Measurements from ENCODE around the gene SEMA5B. TPM values are rescaled to one million over a fixed set of nuclear protein-coding genes. Genes with fewer than 3 reads are reported as not detected.

Gene SEMA5B
- total and polyA plus RNA-seq, 2 donors (not counting 3 experiments of a cell fraction or from before 2014, with no cell fraction given), result 0.07 TPM; not detected in 1

DNA sequence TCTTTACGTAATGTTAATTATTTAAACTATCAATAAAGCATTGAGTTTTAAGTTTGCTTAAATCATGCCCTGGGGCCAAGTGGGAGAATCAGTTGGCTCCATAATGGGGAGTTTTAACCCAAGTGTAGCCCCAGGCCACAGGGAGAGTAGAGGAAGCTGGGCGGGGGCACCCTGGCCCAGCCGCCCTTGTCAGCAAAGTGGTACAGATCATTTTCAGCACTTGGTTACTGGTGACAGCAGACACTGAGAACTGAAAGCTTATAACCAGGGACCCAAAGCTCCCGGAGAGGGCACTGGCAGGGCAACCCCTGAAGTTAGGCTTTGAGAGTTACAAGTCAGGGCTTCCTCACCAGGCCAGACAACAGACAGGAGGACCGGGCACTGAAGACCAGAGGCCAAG, 90.6 kb downstream of the SEMA5B start:
- Histone ChIP-seq H3K36me3 (ENCODE audit: control insufficient read depth in 2 of 2, extremely low read depth in 1 of 2, insufficient read depth in 2 of 2, low read length in 2 of 2) (no peaks in the 10 kb centered on the region), H3K27ac (ENCODE audit: insufficient read depth, low read depth, low read length) (no peak overlapping the region), H3K79me2 (ENCODE audit: control insufficient read depth, insufficient read depth, low read length) (no peaks in the 10 kb centered on the region), H3K27me3 (ENCODE audit: control insufficient read depth in 2 of 2, insufficient read depth in 2 of 2, low read length in 2 of 2) (peaks cover 0 to 4% of the 10 kb centered on the region in 2 experiments), H3K4me3 (replicated peaks in 1 of 3; ENCODE audit: insufficient read depth in 1 of 3, low read depth in 1 of 3, low read length in 3 of 3) (no peak overlapping the region), H3K4me2 (ENCODE audit: insufficient read depth, low read length) (no peak overlapping the region), H4K20me1 (replicated peaks; ENCODE audit: control insufficient read depth, extremely low read depth, insufficient read depth, low read length) (no peaks in the 10 kb centered on the region), H2AFZ (ENCODE audit: low read depth, low read length) (no peak overlapping the region), H3K9me3 (replicated peaks; ENCODE audit: control insufficient read depth, insufficient read depth, low read length) (no peaks in the 10 kb centered on the region), H3K9ac (replicated peaks; ENCODE audit: extremely low read depth, insufficient read depth, low read length) (no peak overlapping the region), H3K4me1 (ENCODE audit: control insufficient read depth, extremely low read depth, insufficient read depth, low read length) (peaks cover 11% of the 10 kb centered on the region), H3K9me1 (replicated peaks; ENCODE audit: control insufficient read depth, extremely low read depth, insufficient read depth, low read length) (no peaks in the 10 kb centered on the region)
- TF ChIP-seq POLR2A (IDR thresholded peaks at IDR 0.05; ENCODE audit: low read depth, low read length) (no peak), EZH2 (IDR thresholded peaks at IDR 0.05; ENCODE audit: borderline replicate concordance, low read depth, low read length, severe bottlenecking) (no peak), JUN (IDR thresholded peaks at IDR 0.05; ENCODE audit: borderline replicate concordance, insufficient read depth, insufficient read length, low read depth) (no peak), MYC (IDR thresholded peaks at IDR 0.05; ENCODE audit: low read depth, low read length) (no peak)
- TF ChIP-seq, protein P1, sequence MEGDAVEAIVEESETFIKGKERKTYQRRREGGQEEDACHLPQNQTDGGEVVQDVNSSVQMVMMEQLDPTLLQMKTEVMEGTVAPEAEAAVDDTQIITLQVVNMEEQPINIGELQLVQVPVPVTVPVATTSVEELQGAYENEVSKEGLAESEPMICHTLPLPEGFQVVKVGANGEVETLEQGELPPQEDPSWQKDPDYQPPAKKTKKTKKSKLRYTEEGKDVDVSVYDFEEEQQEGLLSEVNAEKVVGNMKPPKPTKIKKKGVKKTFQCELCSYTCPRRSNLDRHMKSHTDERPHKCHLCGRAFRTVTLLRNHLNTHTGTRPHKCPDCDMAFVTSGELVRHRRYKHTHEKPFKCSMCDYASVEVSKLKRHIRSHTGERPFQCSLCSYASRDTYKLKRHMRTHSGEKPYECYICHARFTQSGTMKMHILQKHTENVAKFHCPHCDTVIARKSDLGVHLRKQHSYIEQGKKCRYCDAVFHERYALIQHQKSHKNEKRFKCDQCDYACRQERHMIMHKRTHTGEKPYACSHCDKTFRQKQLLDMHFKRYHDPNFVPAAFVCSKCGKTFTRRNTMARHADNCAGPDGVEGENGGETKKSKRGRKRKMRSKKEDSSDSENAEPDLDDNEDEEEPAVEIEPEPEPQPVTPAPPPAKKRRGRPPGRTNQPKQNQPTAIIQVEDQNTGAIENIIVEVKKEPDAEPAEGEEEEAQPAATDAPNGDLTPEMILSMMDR (IDR thresholded peaks at IDR 0.05; ENCODE audit: extremely low read depth in 1 of 2, insufficient read depth in 1 of 2, low read depth in 1 of 2, low read length in 2 of 2), result no peak
- no peak for FAIRE-seq
- ChIA-PET CTCF (interaction anchor here (1.4 kb wide), 1 partner anchor 182 kb away, joined by 6 read pairs; no protein-coding TSS in a partner anchor), POLR2A (no interaction called here)
- dilution Hi-C loops (cut with MboI; ENCODE audit: extremely low pct_ligation_motif_present, low sequenced_read_pairs), result no loop called here
- DNase-seq (ENCODE audit: low read depth, low spot score), result no peak
- BruUV-seq (replicated peaks), result no TSS peak
- intact Hi-C loops (cut with micrococcal nuclease), result no loop called here

DNA sequence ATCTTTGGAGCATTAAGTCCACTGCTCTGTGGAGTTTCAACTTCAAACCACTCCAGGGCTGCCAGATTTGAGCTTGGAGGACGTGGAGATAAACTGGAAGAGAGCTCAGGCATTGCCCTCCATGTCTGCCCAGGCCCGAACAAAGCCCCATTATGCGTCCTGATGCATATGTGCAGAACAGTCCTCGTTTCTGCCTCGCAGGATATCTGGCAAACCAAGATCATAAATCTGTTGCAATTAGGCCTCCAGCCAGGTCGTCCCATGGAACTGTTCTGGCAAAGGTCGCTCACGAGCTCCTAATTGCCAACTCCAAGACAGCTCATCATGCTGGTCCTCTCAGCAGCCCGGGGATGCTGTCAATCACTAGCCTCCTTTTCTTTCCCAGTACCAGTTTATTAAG, 91.2 kb downstream of the SEMA5B start:
- ChIA-PET CTCF (interaction anchor here (1.4 kb wide), 1 partner anchor 181 kb away, joined by 6 read pairs; no protein-coding TSS in a partner anchor), POLR2A (interaction anchor here (0.6 kb wide), 1 partner anchor 19 kb away, joined by 3 read pairs; no protein-coding TSS in a partner anchor)
- Histone ChIP-seq H3K9me3 (replicated peaks; ENCODE audit: control insufficient read depth, insufficient read depth, low read length) (no peaks in the 10 kb centered on the region), H3K4me1 (ENCODE audit: control insufficient read depth, extremely low read depth, insufficient read depth, low read length) (peaks cover 10% of the 10 kb centered on the region), H3K4me2 (ENCODE audit: insufficient read depth, low read length) (no peak overlapping the region), H4K20me1 (replicated peaks; ENCODE audit: control insufficient read depth, extremely low read depth, insufficient read depth, low read length) (no peaks in the 10 kb centered on the region), H3K9ac (replicated peaks; ENCODE audit: extremely low read depth, insufficient read depth, low read length) (no peak overlapping the region), H3K4me3 (replicated peaks in 1 of 3; ENCODE audit: insufficient read depth in 1 of 3, low read depth in 1 of 3, low read length in 3 of 3) (no peak overlapping the region), H2AFZ (ENCODE audit: low read depth, low read length) (no peak overlapping the region), H3K27me3 (ENCODE audit: control insufficient read depth in 2 of 2, insufficient read depth in 2 of 2, low read length in 2 of 2) (peaks cover 4 to 6% of the 10 kb centered on the region in 2 experiments), H3K9me1 (replicated peaks; ENCODE audit: control insufficient read depth, extremely low read depth, insufficient read depth, low read length) (no peaks in the 10 kb centered on the region), H3K27ac (ENCODE audit: insufficient read depth, low read depth, low read length) (no peak overlapping the region), H3K36me3 (ENCODE audit: control insufficient read depth in 2 of 2, extremely low read depth in 1 of 2, insufficient read depth in 2 of 2, low read length in 2 of 2) (no peaks in the 10 kb centered on the region), H3K79me2 (ENCODE audit: control insufficient read depth, insufficient read depth, low read length) (no peaks in the 10 kb centered on the region)
- BruUV-seq (replicated peaks), result no TSS peak
- DNase-seq (ENCODE audit: low read depth, low spot score) (no peak), FAIRE-seq (no peak)
- no peak for TF ChIP-seq FOS (IDR thresholded peaks at IDR 0.05; ENCODE audit: borderline replicate concordance, insufficient read depth, low read length)
- TF ChIP-seq EZH2 (IDR thresholded peaks at IDR 0.05; ENCODE audit: borderline replicate concordance, low read depth, low read length, severe bottlenecking), result no peak
- no peak for TF ChIP-seq POLR2AphosphoS5 (IDR thresholded peaks at IDR 0.05; ENCODE audit: insufficient read depth, low read depth, low read length)
- no peak for TF ChIP-seq JUN (IDR thresholded peaks at IDR 0.05; ENCODE audit: borderline replicate concordance, insufficient read depth, insufficient read length, low read depth)
- no peak for TF ChIP-seq POLR2A (IDR thresholded peaks at IDR 0.05; ENCODE audit: low read depth, low read length)
- no peak for TF ChIP-seq MYC (IDR thresholded peaks at IDR 0.05; ENCODE audit: low read depth, low read length)
- TF ChIP-seq GATA2 (IDR thresholded peaks at IDR 0.05; ENCODE audit: insufficient read depth, insufficient read length, low read depth, low read length), result no peak
- TF ChIP-seq, protein P1 (IDR thresholded peaks at IDR 0.05; ENCODE audit: extremely low read depth in 1 of 2, insufficient read depth in 1 of 2, low read depth in 1 of 2, low read length in 2 of 2), result no peak
- TF ChIP-seq, protein P2, sequence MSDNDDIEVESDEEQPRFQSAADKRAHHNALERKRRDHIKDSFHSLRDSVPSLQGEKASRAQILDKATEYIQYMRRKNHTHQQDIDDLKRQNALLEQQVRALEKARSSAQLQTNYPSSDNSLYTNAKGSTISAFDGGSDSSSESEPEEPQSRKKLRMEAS (IDR thresholded peaks at IDR 0.05; ENCODE audit: insufficient read depth, insufficient read length), result no peak
- intact Hi-C loops (cut with micrococcal nuclease) (no loop called here), dilution Hi-C loops (cut with MboI; ENCODE audit: extremely low pct_ligation_motif_present, low sequenced_read_pairs) (no loop called here)

All from endothelial cell of umbilical vein (primary cell).